ENCODE results near the gene GPC6.

GPC6 gene

DNA sequence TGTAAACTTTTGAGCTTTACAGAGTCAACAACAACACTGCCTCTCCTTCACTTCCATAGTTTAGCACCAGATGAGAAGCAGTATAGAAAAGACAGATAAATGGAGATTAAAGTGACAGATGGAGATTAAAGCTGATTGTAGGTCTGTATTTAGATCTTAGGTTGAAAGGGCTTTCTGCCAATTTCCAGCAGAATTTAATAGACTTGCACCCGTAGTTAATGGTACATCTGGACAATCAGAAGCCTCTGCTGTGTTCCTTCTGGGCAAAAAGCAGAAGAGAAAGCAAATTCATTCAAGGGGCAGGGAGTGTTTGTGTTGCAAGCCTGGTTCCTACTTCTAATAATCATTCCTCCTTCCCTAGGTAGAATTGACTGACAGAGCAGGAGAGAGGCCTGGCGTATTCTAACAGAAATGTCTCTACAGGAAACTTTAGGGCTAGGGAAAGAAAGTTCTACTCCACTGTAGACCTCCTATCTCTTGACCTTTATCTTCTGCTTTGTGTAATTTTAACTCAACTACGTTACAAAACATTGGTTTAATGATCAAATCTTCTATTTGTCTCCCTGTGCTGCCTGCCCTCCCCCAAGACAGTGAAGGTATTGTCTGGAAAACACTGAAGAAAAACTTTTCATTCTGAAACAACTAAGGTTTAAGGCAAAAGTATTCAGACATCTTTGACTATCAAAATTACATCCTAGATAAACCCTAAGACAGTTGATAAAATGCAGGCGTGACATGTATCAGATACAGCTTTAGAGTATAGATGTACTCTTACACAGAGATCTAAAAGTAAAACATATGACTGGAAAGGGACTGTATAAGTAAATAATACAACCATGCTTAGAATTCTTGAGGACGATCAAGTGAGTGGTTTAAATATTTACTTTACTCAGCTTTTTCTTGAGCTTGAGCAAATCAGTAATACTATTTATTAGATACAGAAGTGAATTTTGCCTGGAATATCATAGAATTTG is 44.4 kb downstream of the GPC6 start:
- DNase-seq (ENCODE audit: low read depth) = no peak

DNA sequence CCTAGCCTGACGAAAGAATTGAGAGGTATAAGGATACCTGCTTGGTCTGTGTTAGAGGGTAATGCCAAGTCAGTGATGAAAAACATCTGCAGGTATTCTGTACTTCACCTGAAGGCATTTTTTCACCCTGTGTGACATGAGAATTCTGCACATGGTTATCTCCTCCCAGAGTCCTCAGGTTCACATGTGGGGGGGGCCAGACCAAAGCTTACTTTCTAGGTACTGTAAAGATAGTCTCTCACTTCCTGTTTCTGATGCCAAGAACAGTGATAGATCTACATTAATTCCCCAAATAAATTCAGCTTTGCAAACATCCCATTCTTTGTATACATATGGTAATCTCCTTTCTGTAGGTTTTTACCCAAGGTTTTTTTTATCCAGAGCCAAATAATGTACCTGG is 53.4 kb downstream of the GPC6 start:
- no peak for DNase-seq (ENCODE audit: low read depth)

DNA sequence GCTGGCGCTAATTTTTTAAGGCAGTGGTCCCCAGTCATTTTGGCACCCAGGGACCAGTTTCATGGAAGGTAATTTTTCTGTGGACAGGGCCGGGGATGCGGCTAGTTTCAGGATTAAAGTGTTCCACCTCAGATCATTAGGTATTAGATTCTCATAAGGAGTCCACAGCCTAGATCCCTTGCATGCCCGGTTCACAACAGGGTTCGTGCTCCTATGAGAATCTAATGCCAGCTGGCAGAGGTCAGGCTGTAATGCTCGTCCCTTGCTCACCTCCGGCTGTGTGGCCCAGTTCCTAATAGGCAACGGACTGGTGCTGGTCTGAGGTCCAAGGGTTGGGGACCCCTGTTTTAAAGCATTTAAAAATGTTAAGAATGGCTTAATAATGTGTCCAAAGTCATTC is 54.1 kb downstream of the GPC6 start:
- no peak for DNase-seq (ENCODE audit: low read depth)

- no peak for DNase-seq (ENCODE audit: low read depth)
These were observed 56.6 kb downstream of the GPC6 start for GRCh38 chr13:93283255-93283654.

DNA sequence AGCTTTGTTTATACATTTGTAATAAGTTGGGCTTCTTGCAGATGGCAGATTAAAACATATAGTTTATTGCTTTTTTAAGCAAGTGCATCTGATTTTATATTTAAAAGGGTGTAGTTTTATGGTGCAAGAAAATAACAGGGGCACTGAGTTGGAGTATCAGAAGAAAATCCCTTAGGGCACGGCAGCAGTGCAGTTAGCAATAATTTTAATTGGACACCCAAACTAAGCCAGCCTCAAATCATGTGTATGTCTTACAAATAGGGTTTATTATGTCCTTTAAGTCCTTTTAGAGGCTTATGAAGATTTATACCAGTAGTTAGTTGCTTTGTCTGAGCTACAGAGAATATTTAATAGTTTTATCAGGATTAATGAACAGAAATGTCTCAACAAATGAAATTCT is 57.5 kb downstream of the GPC6 start:
- no peak for DNase-seq (ENCODE audit: low read depth)

DNA sequence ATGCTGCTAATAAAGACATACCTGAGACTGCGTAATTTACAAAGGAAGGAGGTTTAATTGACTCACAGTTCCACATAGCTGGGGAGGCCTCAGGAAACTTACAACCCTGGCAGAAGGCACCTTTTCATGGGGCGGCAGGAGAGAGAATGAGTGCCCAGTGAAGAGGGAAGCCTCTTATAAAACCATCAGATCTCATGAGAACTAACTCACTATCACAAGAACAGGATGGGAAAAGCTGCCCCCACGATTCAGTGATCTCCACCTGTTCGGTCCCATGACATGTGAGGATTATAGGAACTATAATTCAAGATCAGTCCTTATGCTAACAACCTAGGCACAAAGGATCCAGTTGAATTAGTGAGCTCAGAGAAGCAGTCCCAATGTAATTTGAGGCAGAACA is 59.4 kb downstream of the GPC6 start:
- no peak for DNase-seq (ENCODE audit: low read depth)

DNA sequence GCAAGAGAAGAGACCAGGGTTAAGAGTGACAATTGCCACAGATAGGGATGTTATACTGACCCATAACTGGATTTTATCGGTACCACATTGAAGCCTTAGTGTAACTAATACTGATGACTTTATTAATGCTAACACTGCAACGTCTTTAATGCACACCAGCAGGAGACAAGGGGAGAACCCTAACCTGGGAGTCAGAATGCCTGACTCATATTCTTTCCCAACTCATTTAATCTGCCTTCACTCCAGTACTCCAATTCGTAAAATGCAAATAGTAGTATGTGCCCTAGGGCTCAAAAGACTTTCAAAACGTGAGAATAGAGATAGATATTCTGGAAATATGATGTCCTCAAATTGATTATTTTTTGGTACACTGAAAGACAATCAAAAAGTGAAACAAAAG is 62.4 kb downstream of the GPC6 start:
- DNase-seq (ENCODE audit: low read depth) = no peak

DNA sequence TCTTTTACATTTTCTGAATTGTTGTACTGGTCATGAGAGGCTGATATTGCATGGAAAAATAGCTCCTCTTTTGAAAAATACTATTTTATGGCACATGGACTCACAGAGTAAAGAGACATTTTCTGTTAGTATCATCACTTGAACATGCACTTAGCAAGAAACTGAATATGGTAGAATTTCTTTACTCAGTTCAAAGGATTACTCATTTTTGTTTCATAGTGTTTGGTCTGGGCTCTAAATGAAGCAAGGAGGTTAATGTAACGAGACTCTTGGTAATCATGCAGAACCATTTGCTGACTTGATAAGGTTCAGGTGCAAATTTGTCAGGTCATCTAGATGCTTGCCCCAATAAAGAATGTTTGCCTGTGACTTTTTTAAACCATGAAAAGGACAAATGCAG is 63.2 kb downstream of the GPC6 start:
- no peak for DNase-seq (ENCODE audit: low read depth)

- DNase-seq (ENCODE audit: low read depth) = no peak
These were observed 63.9 kb downstream of the GPC6 start for GRCh38 chr13:93290503-93290902.

GRCh38 chr13:93292366-93292765 is 65.8 kb downstream of the GPC6 start:
- DNase-seq (ENCODE audit: low read depth) = no peak

- no peak for DNase-seq (ENCODE audit: low read depth)
These were observed 67.1 kb downstream of the GPC6 start for GRCh38 chr13:93293710-93294109.

GRCh38 chr13:93296584-93296983 is 70.0 kb downstream of the GPC6 start:
- DNase-seq (ENCODE audit: low read depth) = no peak

DNA sequence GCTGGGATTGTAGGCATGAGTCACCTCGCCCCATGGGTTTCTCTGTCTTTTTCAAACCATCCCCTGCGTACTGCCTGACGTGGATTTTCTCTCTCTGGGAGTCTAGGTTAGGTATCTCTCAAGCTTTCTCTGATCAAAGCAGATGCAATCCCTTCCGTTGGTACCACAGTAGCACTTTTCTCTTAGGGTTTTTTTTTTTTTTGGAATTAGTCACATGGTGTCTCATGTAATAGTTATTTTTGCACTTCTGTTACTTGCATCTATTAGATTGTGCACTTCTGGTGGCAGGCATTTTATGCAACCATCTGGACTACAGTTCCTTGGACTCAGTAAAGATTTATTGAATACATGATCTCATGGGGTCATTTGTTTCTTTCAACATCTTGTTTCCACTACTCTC is 72.1 kb downstream of the GPC6 start:
- no peak for DNase-seq (ENCODE audit: low read depth)

DNA sequence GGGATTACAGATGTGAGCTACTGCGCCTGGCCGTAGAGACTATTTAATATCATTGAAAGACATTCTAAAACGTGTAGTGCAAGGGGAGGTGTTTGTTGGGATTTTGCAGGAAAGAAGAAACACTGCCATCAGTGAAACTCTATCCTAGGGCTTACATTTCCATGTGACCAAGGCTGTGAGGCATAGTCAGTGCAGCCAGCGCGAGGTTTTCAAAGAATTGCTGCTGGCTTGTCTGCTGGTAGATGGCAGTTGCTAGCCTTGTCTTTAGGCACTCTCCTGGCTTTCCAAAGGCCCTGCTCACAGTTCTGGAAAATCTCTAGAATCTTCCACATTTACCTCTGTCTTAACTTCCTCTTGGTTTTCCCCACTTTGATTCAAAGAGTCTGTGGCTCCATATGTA is 77.5 kb downstream of the GPC6 start:
- no peak for DNase-seq (ENCODE audit: low read depth)

DNA sequence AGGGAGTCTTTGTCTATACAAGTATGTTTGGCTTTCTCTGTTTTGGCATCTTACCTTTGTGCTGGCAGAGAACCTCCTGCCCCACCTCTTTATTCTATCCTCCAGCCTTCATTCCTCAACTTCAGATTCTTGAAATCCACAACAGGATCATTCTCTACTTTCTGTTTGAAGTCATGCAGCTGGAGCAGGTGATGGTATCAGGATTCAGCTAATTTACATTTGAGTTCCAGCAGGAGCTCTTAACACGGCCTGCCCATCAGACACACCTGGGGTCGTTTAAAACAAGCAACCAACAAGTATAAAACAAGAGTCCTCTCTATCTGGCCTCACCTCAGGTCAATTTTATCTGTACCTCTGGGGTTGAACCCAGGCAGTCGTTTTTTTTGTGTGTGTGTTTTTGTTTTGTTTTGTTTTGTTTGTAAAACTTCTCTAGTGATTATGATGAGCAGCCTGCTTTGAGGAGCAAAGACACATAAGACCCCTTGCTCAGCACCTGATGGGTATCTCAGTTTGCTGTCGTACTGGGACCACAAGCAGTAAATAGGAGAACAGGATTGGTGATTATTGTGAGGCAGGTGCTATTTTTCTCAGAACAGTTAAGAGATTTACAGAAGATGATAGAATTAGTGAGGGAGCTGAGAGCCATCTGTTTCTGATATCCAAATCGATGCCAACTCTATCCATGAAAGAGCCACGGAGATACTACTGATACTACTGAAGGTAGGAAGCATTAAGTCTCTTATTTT is 78.4 kb downstream of the GPC6 start:
- no peak for DNase-seq (ENCODE audit: low read depth)

DNA sequence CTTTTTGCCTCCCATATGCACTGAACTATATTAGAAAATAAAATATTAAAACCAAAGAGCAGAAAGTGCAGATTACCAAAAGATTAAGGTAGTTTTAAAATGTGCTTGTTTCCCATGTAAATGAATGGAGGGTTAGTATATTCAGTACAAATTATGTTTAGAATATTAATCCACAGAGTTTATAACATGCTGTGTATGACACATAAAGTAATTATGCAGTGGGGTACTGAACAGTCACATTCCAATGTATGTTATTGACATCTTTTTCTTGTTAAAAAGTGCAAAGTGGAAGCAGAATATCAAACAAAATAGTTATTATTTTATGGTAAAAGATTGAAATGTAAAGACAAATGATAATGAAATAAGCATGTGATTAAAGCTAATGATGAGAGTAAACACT is 79.3 kb downstream of the GPC6 start:
- DNase-seq (ENCODE audit: low read depth) = no peak

DNA sequence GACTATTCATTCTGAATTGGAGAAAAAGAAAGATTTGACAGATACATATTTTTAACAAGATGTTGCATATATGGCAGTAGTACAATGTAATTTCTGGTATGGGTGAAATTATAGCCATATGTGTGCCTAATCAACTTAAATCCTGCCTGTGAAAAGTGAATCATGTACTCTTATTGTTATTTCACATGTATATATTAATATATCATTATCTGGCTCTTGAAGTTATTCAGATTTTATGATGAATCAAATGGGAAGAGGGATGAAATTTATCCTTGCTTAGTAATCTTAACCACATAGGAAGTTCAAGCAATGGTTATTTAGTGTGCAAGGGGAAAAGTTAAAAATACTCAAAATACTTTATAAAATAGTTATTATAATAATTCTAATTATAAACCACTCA is 80.5 kb downstream of the GPC6 start:
- DNase-seq (ENCODE audit: low read depth) = no peak

GRCh38 chr13:93307651-93308050 is 81.0 kb downstream of the GPC6 start:
- DNase-seq (ENCODE audit: low read depth) = no peak

DNA sequence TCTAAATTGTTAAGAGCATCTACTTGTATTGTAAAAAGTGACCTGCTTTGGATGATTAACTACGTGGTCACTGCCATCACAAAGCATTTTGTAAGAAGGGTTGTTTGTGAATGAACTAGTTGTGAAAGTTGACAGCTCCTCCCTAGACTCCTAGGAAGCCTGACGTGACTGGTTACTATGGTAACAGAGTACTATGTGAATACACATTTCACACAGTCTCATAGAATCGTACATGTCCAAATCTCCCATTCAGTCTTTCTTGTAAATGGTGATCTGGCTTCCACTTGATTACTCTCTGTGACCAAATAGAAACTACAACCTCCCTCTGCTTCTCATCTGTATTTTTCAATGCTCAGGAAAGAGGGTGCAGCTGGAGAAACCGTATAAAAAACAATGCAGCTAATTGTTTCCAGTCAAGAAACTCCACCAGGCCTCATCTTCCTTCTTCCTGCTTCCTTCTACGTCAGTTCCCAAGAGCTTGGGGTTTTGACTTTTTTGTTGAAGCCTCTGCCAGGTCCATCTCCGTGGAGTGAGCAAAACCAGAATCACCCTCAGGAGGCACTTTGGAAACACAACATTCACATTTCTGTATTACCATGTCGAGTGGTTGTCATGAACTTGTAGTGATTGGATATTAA is 83.4 kb downstream of the GPC6 start:
- no peak for DNase-seq (ENCODE audit: low read depth)

DNA sequence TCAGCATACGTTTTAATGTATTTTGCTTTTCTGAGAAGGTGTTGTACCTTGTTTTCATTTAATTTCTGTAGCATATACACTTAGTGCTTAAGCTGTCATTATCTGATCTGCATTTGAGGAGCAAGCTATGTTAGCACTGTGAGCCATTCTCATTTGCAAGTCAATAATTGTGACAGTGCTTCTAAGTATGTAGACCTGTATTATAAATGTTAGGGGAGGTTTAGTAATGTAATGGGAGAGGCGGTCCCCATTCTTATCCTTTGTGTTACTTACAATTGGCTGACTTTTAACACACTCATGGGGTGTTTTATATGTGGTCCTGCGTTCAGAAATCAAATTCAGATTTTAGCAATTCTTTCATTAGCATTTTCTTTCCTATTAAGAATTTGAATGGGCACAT is 90.2 kb downstream of the GPC6 start:
- DNase-seq (ENCODE audit: low read depth) = no peak

DNA sequence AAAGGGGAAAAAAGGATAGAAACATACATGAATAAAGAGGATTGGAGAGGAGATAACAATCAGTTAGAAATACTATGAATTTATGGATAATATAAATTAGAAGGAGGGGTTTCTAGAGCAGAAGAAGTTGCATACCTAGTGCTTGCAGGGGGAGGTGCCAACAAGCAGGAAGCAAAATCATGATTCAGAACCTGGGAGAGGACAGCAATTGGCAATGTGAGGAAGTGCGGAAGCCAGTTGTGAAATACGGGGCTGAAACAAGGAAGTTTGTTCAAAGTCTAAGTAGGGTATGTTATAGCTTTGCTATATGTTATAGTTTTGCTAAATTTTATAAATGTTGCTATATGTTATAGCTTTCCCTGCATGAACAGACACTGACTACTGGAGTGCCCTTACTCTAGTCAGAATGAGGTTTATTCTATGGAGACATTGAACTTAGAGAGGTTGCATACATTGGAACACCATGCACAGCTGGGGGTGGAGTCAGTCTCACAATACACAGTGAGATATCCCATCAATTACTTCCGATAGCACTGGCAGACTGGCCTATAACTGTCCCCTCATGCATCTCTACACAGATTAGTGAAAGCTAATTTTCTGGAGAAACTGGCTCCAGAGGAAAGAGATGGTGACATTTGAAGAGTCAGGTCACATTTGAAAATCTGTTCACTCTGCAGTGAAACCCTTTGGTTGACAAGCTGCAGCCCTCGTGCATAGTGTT is 92.1 kb downstream of the GPC6 start:
- no peak for DNase-seq (ENCODE audit: low read depth)

GRCh38 chr13:93320942-93321341 is 94.3 kb downstream of the GPC6 start:
- DNase-seq (ENCODE audit: low read depth) = no peak
